8988T (cell line): ENCODE results near the gene SIRT3.
A peak's percentile ranks its signal among the peaks of the same experiment; 100 is the strongest.

Experiments
- DNase-seq: peaks from one replicate; pipeline ENCODE4 v3.0.0; 2011

Gene SIRT3

DNA sequence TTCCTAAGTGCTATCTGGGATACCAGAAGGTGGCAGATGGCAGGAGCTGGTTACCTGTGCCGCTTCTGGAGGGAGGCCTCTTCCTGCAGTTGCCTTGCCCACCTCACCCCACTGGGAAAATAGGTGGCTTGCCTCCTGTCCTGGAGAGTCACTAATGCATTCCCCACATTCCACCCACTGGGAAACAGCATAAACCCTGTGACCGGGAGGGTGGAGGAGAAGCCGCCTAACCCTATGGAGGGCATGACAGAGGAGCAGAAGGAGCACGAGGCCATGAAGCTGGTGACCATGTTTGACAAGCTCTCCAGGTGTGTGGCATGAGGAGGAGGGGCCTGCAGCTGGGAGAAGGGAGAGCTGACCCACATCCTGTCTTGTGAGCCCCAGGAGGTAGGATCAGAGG lies 23.0 kb downstream of the SIRT3 start:
- no peak for DNase-seq

DNA sequence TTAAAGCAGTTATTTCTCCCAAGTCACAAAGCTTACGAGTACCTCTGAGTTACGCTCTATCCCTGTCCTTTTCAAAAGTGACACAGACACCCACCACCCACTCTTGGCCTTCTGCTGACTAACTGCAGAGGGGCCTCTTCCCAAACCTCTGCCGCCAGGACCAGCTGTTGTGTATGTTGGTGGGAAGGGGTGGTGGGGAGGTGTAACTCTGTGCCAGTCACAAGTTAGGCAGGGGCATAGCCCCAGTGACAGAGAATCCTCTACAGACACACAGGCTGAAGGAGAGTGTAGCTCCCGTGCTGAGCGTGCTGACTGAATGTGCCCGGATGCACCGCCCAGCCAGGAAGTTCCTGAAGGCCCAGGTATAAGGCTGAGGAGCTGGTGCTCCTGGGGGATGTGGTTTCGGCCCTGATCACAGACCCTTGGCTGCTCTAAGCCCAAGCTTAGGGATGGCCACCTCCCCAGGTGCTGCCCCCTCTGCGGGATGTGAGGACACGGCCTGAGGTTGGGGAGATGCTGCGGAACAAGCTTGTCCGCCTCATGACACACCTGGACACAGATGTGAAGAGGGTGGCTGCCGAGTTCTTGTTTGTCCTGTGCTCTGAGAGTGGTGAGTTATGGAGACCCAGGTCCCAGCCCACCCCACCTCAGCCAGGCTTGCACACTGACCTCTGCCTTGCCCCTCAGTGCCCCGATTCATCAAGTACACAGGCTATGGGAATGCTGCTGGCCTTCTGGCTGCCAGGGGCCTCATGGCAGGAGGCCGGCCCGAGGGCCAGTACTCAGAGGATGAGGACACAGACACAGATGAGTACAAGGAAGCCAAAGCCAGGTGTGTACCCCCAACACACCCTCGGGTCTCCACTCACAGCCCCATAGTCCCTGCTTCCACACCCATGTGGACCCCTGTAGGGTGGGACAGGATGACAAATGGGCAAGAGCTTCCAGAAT lies 23.7 kb downstream of the SIRT3 start:
- no peak for DNase-seq

DNA sequence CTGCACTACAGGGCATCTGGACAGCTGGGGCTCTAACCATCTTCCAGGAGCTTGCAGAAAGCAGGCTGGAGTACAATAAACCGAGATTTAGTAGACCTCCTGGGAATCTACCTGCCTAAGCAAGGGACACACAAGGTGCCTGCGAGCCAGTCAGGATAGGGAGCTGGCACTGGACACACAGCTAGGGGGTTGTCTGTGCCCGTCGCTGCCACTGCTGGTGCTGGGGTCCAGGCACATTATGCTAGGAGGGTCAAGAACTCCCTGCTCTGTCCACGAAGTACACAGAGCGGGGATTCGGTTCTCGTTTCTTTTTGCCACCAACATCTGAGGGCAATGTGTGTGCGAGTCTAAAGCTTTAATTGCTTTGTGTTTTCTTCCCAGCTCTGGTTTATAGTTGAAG lies 24.4 kb downstream of the SIRT3 start:
- no peak for DNase-seq

DNA sequence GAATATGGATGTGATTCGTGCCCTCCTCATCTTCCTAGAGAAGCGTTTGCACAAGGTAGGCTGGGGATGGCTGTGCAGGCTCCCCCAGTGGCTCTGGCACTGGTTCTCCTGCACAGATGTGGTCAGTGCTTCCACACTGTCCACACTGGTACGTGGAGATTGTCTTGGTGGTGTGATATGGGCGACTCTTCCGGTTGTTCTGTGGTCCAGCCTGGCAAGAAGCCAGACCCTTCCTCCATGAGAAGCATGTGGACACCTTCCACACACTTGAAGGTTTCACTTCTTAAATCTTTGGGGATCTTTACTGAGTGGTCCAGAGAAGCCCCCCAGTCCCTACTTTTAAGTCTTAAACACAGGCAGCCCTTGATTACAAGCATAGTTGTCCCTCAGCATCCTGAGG lies 24.8 kb downstream of the SIRT3 start:
- DNase-seq = no peak

DNA sequence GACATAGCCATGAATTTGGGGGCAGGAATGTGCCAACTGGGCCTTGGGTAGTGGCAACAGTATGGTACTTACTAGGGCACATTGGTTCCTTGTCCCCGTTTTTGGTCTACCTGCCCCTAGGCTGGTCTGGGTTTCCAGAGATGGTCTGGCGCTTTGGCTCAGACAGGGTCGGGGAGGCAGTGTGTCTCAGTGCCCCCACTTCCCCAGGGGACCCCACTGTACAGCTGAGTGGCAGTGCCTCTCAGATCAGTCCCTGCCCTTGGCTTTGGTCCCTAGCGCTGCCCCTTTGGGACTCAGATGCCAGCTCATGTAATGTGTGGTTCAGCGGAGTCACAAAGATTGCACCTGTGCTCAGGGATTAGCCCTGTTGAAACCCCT lies 25.4 kb downstream of the SIRT3 start:
- no peak for DNase-seq

DNA sequence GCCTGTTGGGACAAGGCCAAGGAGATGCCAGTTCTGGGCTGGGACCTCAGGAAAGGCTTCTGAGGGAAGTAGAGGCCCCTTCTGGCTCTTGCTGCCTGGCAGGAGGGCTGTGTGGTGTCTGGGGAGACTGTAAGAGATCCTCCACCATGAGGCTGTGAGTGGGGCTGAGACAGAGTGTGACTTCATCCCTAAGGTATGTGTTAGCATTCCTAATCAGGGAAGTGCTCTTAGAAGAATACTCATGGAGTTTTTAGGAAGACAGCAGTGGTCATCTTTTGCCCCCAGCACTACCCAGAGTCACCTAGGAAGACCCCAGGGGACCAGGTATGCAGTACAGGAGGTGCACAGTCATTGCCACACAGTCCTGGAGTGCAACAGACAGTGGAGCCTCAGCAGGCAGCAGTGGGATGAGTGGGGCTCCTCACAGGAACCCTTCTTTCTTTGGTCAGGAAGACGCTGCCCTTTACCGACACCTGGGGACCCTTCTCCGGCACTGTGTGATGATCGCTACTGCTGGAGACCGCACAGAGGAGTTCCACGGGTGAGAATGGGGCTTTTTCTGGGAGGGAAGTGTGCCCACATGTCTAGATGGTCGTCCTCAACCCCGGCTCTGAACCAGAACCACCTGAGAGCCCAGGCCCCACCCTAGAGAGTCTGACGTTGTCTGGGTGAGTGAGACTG lies 25.9 kb downstream of the SIRT3 start:
- peak; percentile 89 for DNase-seq

DNA sequence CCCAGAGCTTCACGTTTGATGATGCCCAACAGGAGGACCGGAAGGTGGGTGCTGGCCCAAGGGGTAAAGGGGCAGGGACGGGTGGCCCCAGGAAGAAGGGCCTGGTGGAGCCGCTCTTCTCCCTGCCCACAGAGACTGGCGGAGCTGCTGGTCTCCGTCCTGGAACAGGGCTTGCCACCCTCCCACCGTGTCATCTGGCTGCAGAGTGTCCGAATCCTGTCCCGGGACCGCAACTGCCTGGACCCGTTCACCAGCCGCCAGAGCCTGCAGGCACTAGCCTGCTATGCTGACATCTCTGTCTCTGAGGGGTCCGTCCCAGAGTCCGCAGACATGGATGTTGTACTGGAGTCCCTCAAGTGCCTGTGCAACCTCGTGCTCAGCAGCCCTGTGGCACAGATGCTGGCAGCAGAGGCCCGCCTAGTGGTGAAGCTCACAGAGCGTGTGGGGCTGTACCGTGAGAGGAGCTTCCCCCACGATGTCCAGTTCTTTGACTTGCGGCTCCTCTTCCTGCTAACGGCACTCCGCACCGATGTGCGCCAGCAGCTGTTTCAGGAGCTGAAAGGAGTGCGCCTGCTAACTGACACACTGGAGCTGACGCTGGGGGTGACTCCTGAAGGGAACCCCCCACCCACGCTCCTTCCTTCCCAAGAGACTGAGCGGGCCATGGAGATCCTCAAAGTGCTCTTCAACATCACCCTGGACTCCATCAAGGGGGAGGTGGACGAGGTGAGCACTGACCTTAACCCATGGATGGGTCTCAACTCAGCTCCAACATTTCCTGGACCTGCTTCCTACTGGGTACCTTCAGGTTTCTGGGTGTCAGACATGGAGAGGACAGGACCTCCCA lies 26.6 kb downstream of the SIRT3 start:
- DNase-seq = no peak

DNA sequence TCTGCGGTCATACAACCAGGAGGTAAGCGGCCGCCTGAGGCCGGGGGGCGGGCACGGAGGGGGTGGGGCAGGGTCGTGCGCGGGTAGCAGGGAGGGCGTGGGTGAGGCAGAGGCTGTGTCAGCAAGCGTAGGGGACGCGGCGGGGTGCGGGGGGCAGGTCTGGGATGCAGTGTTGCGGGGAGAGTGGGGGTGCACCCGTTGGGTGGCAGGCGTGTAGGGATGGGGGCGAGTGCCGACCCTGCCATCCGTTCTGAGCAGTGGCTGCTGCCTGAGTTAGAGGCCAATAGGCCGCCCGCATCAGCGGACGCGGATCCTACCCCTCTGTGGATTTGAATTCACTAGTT lies 27.3 kb downstream of the SIRT3 start:
- DNase-seq = peak; percentile 44

DNA sequence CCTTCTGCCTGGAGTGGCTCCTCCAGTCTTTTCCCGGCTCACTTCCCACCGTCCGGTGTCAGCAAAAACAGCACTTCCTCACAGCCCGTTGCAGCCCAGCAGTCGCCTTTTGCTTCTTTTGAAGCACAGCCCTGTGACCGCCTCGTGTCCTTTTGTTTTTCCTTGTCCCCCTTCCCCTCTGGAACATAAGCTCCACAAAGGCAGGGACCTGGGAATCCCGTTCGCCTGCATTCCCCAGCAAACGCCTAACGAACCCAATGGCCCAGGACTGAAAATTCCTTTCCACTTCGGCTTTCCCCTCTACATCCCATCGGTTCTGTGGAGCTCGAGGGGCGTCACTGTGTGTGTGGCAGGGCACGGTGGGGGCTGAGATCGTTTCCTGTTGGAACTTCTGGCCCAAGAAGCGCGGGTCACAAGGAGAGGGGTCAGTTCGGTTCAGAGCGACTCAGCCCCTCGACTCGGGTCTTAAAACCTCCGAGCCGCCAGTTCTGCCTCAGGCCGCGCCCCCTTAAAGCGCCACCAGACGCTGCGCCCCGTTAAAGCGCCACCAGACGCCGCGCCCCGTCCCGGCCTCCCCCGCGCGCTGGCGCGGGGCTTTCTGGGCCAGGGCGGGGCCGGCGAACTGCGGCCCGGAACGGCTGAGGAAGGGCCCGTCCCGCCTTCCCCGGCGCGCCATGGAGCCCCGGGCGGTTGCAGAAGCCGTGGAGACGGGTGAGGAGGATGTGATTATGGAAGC lies 27.8 kb downstream of the SIRT3 start:
- DNase-seq = peak; percentile 94

DNA sequence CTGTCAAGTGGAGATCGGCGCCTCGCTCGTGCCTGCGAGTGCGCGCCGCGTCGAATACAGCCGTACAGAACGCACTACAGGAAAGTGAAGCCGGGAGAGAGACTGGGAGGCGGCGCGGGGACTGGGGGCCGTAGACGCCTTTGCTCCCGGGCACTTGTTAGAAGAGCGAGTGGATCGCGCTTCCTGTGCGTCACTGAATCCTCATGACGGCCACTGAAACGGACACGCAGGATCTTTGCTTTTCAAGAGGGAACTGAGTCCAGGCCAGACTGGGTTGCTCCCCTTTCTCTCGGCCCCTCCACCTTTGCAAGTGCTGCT lies 28.3 kb downstream of the SIRT3 start:
- DNase-seq = no peak

DNA sequence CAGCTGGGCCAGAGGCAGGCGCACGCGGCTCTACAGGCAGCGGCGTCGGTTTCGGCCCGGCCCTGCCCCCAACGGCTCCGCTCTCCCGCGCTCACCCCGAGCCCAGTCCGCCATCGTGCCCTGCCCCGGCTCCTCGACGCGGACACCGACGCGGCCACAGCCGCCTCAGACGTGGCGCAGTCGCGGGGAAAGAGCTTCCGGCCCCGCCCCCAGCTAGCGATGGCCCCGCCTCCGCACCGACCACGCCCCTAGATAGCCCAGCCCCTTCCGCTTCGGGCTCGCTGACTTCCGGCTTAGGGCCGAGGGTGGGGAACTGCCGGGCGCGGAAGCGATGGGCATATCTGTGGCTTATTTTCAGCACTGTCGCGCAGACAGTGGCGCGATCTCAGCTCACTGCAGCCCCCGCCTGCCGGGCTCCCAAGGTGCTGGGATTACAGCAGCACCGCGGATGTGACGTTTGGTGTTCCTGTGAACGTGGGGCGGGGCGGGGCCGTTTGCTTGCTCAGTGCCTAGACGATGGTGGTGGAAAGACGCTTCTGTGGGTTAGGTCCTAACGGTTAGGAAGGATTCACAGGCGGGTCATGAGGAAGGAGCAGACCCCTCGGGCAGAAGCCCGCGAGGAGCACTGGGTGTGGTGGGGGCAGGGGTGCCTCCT lies 28.8 kb downstream of the SIRT3 start, which contains the start of the genes BET1L and RIC8A:
Gene BET1L, minus strand, starts transcription at position 192 of the 655 bp plus-strand sequence. Its CDS starts 78 bp downstream, at position 114.
Gene RIC8A, plus strand, starts transcription at position 501 of the 655 bp plus-strand sequence. CDS start 1,147 bp downstream, outside the sequence.
- peak; percentile 99 for DNase-seq

DNA sequence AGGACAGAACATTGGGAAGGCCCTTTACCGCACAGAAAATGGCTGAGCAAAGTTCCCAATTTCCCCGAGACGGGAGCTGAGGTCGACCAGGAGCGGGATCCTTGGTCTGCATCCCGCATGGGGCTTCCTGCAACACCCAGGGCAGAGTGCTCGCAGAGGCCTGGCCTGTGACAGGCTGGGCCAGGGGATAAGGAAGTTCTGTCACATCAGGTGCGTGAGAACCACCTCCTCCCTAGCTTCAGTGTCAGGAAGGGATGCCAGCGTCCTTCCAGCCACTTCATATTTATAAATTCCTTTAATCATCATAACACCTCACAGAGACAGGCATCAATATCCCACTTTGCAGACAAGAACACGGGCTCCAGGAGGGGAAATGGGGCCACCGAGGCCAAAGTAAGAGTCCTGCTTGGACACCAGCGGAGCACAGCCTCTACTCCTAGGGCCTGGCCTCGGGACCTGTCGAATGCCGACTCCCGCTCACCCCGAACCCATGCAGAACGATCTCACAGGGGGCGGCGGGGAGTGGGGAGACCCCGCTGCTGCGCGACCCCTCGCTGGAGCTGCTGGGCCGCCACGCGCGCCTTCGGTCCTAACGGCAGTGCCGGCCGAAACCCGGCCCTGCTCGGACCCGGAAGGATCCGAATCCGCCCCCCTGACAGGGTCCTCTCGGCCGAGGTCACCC lies 29.5 kb downstream of the SIRT3 start:
- DNase-seq = peak; percentile 70

DNA sequence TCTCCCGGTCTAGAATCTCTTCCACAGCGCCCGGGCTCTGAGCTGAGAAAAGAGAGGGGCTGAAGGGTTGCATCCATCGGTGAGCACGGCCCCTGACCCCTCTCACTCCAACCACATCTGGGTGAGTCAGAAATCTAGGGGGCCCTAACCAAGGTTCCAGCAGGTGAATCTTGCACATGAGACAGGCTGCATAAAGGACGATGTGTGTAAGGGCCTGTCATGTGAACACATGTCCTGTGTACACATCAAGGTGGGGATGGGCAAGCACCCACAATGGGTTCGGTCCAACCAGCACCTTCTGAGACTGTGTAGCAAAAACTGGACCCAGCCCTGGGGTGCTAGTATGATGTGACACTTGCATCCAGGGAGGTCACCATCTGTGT lies 30.1 kb downstream of the SIRT3 start:
- DNase-seq = no peak

DNA sequence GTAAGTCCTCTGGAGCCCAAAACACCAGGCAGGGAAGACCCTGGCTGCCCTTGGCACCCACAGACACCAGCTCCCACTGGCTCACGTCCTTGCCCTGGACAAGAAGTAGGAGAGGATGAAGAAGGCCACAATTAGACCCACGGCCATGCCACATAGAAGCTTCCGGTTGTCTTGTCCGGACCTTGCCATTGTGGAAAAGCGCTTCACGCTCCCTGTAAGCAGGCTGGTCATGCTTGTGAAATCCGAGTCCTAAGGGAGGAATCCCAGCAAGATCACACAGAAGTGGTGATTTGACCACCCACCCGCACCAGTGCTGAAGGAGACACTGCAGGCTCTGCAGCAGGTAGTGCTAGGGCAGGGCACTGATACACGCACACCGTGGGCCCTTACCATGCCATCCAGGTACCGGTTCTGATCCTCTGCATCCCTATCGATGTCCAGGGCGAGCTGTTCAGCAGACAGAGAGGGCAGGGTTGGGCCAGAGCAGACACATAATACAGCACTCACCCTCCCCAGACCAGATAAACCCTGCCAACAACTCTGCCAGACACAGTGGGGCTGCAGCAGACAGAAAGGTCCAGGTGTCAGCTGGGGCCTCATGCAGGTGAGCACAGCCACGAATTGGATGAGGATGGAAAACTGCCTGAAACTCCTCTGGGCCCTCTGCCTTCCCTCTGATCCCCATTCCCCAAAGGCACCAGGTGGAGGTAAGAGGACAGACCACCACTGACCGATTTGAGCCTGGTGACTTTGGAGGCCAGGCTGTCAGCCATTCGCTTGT lies 30.7 kb downstream of the SIRT3 start:
- DNase-seq = no peak

DNA sequence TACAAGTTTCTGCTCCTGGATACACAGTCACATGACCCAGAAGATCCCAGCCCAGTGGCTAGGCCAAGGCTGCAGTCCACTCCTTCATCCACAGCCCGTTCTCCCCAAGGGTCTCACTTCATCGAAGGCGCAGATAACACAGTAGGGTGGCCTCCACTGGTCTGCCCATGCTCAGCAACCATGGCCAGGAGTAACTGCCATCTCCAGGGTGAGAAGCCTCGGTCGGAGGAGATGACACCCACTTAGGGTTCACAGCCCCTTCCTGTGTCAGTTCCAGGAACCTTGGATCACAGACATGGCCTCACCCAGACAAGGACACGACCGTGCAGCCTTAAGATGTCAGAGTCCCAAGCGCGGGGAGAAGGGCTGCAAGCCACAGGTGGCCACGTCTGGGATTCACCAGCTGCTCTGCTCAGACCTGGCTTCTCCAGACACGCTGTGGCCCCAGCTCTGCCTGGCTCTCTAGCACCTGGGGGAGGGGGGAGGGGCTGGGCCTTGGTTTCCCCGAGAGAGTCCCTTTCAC lies 31.5 kb downstream of the SIRT3 start:
- DNase-seq = no peak

DNA sequence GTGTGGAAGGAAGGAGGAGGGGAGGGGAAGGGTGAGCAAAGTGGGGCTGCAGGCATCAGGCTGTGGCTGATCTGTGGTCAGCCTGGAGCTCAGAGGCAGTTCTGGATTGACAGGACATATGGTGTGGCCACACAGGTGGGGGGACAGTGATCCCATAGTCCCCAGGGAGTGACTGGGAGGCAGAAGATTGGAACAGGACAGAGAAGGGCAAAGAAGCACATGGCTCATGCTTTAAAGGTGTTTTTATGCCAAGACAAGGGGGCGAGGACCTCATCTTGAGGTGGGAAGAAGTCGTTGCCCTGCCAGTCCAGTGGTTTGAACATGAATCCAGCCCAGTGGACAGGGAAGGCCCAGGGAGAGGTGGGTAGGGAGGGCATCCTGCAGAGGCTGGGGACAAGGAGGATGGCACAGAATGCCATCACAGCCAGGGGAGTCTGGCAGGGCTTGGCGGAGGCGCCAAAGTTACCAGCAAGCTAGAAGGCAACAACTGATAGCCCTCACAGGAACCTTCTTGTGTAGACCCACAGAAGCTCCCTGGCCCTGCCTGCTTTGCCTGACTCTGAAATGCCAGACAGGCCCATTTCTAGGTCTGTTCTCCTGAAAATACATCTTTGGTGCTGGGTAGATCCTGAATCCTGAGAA lies 32.1 kb downstream of the SIRT3 start:
- DNase-seq = no peak

DNA sequence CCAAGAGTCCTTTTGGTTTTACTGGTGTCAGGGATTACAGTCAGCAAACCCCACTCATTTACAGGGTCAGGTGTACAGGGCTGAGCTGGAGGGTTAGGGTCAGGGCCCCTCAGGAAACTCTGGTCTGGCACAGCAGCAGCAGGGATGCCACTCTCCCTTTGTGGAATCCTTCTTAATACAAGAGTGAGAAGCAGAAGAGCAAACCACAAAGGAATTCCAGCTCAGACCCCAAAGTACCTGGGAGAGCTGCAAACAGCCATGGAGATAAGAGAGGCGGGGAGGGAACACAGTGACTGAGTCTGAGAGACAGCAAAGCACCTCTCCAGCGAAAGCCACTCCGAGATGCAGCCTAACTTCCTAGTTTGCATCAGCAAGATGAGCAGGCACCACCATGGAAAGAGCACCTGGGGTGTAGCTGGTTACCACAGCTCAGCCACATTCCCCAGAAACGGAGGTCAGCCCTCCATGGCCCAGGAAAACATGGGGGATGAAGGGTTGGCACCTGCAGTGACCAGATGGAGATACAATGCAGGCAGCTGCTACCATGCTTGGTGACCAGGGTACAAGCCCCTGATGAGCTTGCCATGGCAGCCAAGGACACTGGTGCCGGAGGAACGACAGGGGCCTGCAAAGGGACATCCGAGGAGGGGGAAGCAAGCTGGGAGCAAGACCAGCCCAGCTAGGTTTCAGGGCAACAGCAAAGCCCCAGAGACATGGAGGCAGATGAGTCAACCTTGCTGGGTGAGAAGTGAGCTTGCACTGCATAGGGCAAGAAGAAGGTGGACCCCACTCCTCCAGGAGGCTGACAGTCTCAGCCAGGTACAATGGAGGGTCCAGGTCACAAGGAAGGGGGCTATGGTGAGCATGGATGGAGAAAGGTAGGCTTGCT lies 32.8 kb downstream of the SIRT3 start:
- DNase-seq = no peak

DNA sequence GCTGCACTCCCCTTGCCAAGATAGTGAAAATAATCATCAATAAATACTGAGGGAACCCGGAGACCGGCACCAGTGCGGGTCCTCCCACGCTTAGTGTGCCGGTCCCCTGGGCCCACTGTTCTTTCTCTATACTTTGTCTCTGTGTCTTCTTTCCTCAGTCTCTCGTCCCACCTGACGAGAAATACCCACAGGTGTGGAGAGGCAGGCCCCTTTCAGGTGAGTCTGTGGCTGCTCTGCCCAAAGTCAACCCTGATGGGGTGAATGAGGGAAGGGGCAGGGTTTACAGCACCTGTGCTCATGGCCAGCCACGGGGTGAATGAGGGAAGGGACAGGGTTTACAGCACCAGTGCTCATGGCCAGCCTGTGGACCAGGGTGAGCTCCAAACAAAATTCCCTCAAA lies 33.7 kb downstream of the SIRT3 start:
- DNase-seq = no peak

DNA sequence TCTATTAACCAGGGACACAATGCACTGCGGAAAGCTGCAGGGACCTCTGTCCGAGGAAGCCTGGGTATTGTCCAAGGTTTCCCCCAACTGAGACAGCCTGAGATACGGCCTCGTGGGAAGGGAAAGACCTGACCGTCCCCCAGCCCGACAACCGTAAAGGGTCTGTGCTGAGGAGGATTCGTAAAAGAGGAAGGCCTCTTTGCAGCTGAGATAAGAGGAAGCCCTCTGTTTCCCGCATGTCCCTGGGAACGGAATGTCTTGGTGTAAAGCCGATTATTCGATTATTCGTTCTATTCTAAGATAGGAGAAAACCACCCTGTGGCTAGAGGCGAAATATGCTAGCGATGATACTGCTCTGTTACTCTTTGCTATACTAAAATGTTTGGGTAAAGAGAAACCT lies 34.2 kb downstream of the SIRT3 start:
- no peak for DNase-seq
